OCI-LY1 (cell line): ENCODE results near the gene BAG3.

Experiments used
- EZH2 ChIP-seq: fragments of 200-600 bp; sonication (generic), shearing (Covaris generic); IDR thresholded peaks from 2 replicates; pipeline ENCODE4 v1.8.0; 2017; ENCODE audit warnings: borderline replicate concordance, mixed run types, mild to moderate bottlenecking, antibody characterized with exemption, low read length, moderate library complexity, mixed read lengths
- TF ChIP-seq, protein P1 (sequence below): fragments of 200-600 bp; sonication (generic), shearing (Covaris generic); IDR thresholded peaks from 2 replicates; pipeline ENCODE4 v1.5.1; 2017; ENCODE audit warnings: mild to moderate bottlenecking, antibody characterized with exemption, low read length, moderate library complexity, mixed read lengths

DNA sequence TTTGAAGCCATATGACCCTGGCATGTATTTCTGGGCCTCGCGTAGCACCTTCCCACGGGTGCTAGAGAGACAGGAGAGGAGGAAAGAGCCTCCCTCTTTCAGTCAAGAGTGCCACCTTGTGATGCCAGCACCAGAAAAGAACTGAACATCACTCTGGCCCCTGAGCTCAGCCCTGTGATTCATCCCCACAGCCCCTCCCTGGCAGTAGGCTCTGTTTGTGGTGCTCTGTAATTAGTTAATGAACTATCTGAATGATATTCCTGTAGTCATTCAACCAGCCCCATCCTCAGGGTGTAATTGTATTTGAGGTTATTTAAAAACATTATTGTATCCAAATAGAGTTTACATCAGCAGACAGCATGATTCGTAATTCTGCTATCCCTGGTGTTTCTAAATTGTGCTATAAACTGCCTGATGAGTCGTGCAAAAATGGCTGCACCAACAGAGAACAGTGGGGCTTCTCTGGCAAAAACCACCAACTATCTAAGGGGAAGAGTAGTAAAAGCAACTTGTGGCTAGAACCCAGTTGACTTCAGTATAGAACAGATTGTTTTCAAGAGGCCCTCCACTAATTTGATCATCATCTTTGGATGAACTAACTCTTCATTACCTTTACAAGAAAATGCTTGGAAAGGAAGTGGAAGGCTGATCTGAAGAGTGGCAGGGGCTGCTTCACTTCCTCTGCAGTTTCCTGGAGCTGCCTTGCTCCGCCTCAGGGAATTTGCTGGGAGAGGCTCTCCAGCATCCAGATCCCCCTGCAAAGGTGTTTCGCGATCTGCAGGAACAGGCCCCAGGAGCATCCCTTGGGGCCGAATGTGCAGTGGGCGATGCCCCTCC lies 30.7 kb upstream of the BAG3 start:
- TF ChIP-seq EZH2 = no peak
- TF ChIP-seq, protein P1, sequence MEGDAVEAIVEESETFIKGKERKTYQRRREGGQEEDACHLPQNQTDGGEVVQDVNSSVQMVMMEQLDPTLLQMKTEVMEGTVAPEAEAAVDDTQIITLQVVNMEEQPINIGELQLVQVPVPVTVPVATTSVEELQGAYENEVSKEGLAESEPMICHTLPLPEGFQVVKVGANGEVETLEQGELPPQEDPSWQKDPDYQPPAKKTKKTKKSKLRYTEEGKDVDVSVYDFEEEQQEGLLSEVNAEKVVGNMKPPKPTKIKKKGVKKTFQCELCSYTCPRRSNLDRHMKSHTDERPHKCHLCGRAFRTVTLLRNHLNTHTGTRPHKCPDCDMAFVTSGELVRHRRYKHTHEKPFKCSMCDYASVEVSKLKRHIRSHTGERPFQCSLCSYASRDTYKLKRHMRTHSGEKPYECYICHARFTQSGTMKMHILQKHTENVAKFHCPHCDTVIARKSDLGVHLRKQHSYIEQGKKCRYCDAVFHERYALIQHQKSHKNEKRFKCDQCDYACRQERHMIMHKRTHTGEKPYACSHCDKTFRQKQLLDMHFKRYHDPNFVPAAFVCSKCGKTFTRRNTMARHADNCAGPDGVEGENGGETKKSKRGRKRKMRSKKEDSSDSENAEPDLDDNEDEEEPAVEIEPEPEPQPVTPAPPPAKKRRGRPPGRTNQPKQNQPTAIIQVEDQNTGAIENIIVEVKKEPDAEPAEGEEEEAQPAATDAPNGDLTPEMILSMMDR = no peak
